ENCODE data around the gene FAM72B. TPM values are rescaled to one million over a fixed set of nuclear protein-coding genes. Genes with fewer than 3 reads are reported as not detected.

Gene FAM72B
- 6.0 to 8.0 TPM (median 6.8 TPM) in 5 replicates for total RNA-seq (2022; extraction: Qiagen RNA extraction)

GRCh38 chr1:121184290-121185127 is at the start of gene FAM72B, which contains the start of gene SRGAP2C:
Gene FAM72B (minus strand): TSS chr1:121184340. CDS start chr1:121183489, 851 bp downstream.
Gene SRGAP2C (plus strand): TSS chr1:121184975. CDS start chr1:121187447, 2,472 bp downstream.

Other genes with a start within 250 kb of the FAM72B start
- gene SRGAP2C, start 635 bp upstream of the FAM72B start, total RNA-seq (2022; extraction: Qiagen RNA extraction): 5.7 to 10.9 TPM (median 6.9 TPM) in 5 replicates

Data from A549 treated with CORT108297 at 1 μM for 4 hours (cell line).